HUDEP-2 (cell line): ENCODE data around the gene SATB2.
A peak's percentile ranks its signal among the peaks of the same experiment; 100 is the strongest.

Experiments
- DNase-seq, 76 experiments: peaks; one replicate each; lab custom pipeline; 2025; ENCODE audit not compliant: unreplicated experiment in 76 of 76; lab: John Stamatoyannopoulos, UW

Gene SATB2

GRCh38 chr2:199457147-199458008 is at the start of gene SATB2:
Gene SATB2 (minus strand): TSS chr2:199457939. CDS start chr2:199456037, 1,902 bp downstream.
- DNase-seq: peak in 55 of 76 experiments; percentile 13 to 72 (median 45)

GRCh38 chr2:199505755-199506403 is 48.1 kb upstream of the SATB2 start:
- no peak for DNase-seq

- DNase-seq: no peak
Measured at GRCh38 chr2:199503148-199503547, 45.4 kb upstream of the SATB2 start.

GRCh38 chr2:199499005-199499404 is 41.3 kb upstream of the SATB2 start:
- DNase-seq: no peak

- DNase-seq: no peak
Measured at GRCh38 chr2:199495147-199495546, 37.4 kb upstream of the SATB2 start.

- no peak for DNase-seq
Measured at GRCh38 chr2:199490049-199490448, 32.3 kb upstream of the SATB2 start.

GRCh38 chr2:199488772-199489400 is 31.1 kb upstream of the SATB2 start:
- DNase-seq: peak in 55 of 76 experiments; percentile 11 to 74 (median 42)

GRCh38 chr2:199485732-199486335 is 28.1 kb upstream of the SATB2 start:
- peak in 62 of 76 experiments; percentile 3 to 76 (median 44) for DNase-seq

- peak in 15 of 76 experiments; percentile 2 to 31 (median 13) for DNase-seq
Measured at GRCh38 chr2:199484927-199485326, 27.2 kb upstream of the SATB2 start.

GRCh38 chr2:199480966-199481365 is 23.2 kb upstream of the SATB2 start:
- DNase-seq: no peak

- DNase-seq: no peak
Measured at GRCh38 chr2:199477277-199477834, 19.6 kb upstream of the SATB2 start.

GRCh38 chr2:199471443-199472057 is 13.8 kb upstream of the SATB2 start:
- peak in 70 of 76 experiments; percentile 22 to 83 (median 65) for DNase-seq

- DNase-seq: no peak
Measured at GRCh38 chr2:199470672-199471442, 13.1 kb upstream of the SATB2 start.

- DNase-seq: no peak
Measured at GRCh38 chr2:199470361-199470671, 12.6 kb upstream of the SATB2 start.

- no peak for DNase-seq
Measured at GRCh38 chr2:199469514-199470360, 12.0 kb upstream of the SATB2 start.

- peak in 3 of 76 experiments; percentile 9 to 46 (median 24) for DNase-seq
Measured at GRCh38 chr2:199468561-199469513, 11.1 kb upstream of the SATB2 start.

- DNase-seq: no peak
Measured at GRCh38 chr2:199467066-199467822, 9.5 kb upstream of the SATB2 start.
